K562 (cell line): ENCODE measurements around the gene GPR135.

ENCODE experiments used
- ELF4 ChIP-seq: fragments of 450-650 bp; formaldehyde crosslinking; IDR thresholded peaks from 2 replicates; pipeline ENCODE4 v1.4.0; 2022; ENCODE audit warnings: missing genetic modification characterization
- JUND ChIP-seq, 2 experiments: IDR thresholded peaks; 2 replicates in 1 of 2; 3 replicates in 1 of 2; pipeline ENCODE4 v1.6.1; 2011; ENCODE audit warnings: borderline replicate concordance in 2 of 2, low read depth in 2 of 2, low read length in 2 of 2, improper control_type of control experiment in 1 of 2, missing biosample characterization in 1 of 2, missing genetic modification characterization in 1 of 2, missing genetic modification reagents in 1 of 2
- ZNF274 ChIP-seq: IDR thresholded peaks from 2 replicates; pipeline ENCODE4 v1.6.1; 2011; ENCODE audit warnings: low read depth, mild to moderate bottlenecking, low read length, moderate library complexity, borderline replicate concordance
- ZNF778 ChIP-seq: fragments of 450-650 bp; formaldehyde crosslinking; IDR thresholded peaks from 2 replicates; pipeline ENCODE4 v1.4.0; 2020; ENCODE audit warnings: mild to moderate bottlenecking, moderate library complexity

- TF ChIP-seq ZNF274, result no peak
- no peak for TF ChIP-seq JUND (IDR thresholded peaks at IDR 0.05; ENCODE audit: borderline replicate concordance, low read depth, low read length)
- no peak for TF ChIP-seq JUND (tag; IDR thresholded peaks at IDR 0.05; ENCODE audit: borderline replicate concordance, low read depth, low read length)
- no peak for TF ChIP-seq ELF4
- TF ChIP-seq ZNF778 (CRISPR knock-in tag), result no peak
These were observed 27.0 kb downstream of the GPR135 start for GRCh38 chr14:59438195-59438647.
